8988T (cell line): ENCODE results near the gene MACROD2.

Experiments
- DNase-seq: peaks from one replicate; pipeline ENCODE4 v3.0.0; 2011

The MACROD2 gene

GRCh38 chr20:15812696-15813095, 1817.4 kb downstream of the MACROD2 start:
- DNase-seq: no peak

- DNase-seq: no peak
Observed at GRCh38 chr20:15814360-15814759, 1819.0 kb downstream of the MACROD2 start.

GRCh38 chr20:15814911-15815310, 1819.6 kb downstream of the MACROD2 start:
- DNase-seq: no peak

DNA sequence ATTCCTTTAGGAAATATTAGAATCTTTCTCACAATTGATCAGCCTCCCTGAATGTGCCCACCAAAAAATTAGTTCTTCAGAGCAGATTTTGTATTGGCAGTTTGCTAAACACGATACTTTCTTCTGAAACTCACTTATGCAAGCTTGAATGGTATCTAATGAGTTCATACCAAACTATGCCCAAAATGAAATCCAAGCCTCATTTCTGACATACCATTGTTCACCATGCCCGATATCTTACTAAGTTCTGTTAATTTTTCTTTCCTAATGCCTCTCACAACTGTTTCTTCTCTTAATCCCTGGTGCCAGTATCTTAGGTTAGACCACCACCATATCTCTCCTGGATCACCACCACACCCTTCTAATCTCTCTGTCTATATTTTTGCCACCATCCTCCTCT, 1822.0 kb downstream of the MACROD2 start:
- no peak for DNase-seq

DNA sequence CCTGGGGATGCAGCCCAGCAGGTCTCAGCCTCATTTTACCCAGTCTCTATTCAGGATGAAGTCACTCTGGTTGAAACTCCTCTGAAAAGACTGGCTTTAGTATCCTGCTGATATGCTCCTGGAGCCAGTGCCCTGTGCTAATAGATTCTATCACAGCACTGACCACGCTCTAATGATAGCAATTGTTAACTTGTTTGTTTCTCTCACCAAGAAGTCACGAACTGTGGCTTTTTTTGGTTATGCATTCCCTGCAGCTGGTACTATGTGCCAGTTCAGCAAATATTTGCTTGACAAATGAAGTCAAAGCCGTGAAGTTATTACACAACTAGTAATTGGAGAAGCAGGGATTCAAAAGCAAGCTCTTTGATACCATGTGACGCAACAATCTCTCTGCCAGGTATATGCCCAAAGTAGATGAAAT, 1823.3 kb downstream of the MACROD2 start:
- DNase-seq: no peak

DNA sequence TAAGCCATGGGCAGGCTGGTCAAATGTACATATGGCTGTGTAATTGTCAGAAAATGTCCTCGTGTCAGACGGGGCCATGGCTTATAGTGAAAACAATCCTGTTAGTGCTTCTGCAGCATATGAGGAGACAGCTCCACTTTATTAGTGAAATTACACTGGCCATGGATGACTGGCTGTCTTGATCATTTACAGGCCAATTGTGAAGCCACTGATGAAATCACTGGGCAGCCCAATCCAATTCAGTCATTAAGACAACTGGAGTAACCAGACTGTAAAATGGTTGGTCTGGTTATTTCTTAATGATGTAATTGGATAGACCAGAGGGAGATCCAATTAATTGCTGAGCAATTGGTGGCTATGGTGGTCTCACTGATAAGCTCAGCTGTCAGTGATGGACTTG, 1828.4 kb downstream of the MACROD2 start:
- DNase-seq: no peak

DNA sequence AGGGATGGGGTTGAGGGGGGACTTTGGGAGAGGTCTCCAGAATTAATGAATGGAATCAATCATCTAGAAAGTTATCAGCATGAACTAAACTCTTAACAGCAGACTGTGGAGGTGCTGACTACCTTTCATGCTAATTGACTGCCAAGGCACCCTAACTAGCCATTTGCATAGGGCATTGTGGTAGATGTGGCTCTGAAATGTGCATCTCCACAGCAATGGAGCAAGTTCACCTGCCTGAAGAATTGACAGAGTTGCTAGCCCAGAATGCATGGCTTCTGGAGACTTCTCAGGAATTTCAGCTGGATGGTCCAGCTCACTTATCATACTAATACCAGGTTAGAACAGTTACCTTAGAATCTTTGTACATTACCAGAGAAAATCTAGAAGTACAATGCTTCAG, 1832.3 kb downstream of the MACROD2 start:
- DNase-seq: no peak

DNA sequence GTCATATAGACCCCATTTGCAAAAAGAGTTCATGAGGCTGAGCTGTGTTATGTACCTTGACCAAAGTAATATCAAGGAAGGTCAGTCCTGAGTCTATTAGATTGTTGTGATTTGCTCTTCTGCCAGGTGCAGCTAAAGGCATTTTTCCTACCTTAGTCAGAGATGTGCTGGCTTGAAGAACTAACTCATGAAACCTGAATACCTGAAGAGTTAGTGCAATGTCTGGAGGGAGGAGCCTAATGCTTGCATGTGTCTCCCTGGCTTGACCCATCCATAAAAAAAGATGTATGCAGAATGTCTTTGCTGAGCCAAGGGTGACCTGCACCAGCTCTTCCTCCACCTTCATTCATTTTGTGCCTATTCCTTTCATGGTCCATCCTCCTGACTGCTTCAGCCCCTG, 1835.9 kb downstream of the MACROD2 start:
- no peak for DNase-seq

DNA sequence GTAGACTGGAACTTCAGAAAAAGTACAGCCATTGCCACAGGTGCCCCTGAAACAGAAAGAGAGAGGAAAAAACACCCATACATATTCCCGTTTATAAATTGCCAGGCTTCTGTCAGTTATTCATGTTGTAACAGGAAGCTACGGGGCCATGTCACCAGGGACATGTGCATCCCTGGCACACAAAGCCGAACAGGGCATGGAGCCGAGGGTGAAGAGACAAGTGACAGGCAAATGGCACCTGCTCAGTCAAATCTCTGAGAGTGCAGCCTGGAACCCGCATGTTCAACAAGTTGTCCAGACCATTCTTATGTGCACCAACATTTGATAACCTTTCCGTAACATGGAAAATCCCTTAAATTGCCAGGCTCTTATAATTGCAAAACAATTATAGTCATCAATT, 1837.2 kb downstream of the MACROD2 start:
- DNase-seq: no peak

- no peak for DNase-seq
Observed at GRCh38 chr20:15834857-15835256, 1839.5 kb downstream of the MACROD2 start.

DNA sequence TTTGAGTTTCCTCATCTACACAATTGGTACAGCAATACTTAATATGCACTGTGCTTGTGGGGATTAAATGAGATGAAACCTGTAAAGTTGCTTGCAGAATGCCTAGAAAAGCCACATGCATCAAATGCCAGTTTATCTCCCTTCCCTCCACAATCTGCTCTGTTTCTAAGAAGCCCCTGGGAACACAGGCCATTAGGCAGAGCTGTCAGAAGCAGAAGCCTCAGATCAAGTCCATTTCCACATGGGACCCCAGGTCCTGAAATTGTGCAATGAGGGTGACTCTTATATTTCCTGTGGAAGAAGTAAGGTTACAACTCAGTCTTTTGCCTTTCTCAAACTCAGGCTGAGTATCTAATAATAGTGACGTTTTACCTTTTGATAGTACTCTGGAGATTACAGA, 1840.5 kb downstream of the MACROD2 start:
- DNase-seq: no peak

DNA sequence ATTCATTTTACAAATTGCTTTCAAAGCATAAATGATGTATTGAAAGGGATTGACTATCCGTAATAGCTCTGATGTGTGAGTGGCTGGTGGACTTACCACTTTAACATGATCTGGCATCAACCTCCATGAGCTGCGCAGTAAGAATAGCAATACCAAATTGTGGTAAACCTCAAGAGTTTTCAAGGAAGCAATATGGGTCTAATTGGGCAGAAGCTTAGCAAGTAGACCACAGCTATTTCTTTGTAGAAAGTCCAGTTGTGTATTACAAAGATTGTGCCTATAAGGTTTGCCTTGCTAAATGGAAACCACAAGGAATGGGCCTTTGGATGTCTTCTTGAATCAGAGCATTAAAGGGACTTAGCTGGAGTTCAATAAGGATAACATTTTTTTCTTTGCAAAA, 1841.3 kb downstream of the MACROD2 start:
- DNase-seq: no peak

GRCh38 chr20:15837563-15837962, 1842.2 kb downstream of the MACROD2 start:
- DNase-seq: no peak

- DNase-seq: no peak
Observed at GRCh38 chr20:15838466-15838865, 1843.2 kb downstream of the MACROD2 start.

DNA sequence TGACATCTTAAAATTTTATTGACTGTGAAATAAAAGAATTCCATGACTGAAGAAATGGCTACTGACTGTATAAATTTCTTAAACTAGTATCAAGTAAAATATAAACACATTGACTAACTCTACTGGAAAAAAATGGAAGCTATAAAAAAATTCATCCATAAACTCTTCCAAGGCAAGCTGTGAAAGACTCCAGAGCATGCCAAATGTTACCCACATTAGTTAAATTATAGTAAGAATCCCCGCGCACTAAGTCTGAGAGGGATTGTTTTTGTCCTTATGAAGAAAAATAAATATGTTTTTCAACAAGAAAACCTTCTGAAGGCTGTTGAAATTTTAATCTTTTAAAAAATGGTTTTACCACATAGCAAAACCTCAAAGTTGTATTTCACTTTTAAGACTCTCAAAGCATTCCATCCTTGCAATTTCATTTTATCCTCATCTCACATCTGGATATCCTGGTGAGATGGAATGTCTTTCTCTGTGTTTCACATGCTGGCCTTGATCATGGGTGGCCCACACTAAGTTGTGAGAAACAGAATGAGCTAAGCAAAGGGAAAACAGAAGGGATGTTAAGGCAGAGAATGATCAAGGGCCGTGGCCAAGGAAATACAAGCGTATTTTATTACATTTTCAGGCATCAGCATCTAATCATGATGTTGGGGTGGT, 1845.5 kb downstream of the MACROD2 start:
- no peak for DNase-seq

- no peak for DNase-seq
Observed at GRCh38 chr20:15842872-15843271, 1847.6 kb downstream of the MACROD2 start.

DNA sequence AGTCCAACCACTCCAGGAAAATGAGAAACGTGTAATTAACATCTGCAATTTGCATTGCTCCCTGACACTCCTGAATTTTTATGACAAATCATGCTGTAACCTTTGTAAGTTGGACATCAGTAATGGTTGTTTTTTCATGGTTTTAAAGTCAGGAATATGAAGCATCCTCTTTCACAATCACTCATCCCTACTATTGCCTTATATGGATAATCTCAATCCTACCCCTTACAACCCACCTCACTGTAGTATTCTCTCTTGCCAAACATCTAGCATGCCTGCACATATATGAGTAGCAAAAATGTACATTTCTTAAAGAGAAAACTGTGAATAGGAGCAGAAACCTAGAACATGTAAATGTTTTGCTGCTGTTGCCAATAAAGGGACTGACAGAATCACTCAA, 1848.5 kb downstream of the MACROD2 start:
- no peak for DNase-seq

DNA sequence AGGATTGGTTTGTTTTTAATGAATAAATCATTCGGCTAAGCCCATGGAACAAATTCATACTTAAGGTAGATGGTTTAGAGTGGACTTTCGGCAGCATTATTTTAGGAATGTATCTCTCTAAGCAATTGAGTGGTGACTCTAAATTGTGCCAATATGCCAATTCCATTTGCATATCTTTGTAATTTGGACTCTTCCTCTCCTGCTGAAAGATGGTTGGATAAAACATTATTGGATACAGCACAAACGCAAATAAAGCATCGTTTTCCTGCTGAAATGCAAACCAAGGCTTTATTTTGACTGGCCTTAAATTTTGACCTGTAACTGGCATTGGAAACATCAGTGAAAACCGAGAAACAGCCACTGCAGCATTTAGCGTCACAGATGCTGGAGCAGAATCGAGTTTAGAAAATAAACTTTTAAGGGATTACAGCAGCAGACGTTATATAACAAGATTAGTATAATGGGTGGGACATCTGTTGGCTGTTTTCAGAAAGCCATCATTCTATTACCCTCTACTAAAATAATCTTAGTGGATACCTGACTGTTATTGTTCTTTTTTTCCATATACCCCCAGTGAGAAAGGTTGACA, 1852.0 kb downstream of the MACROD2 start:
- no peak for DNase-seq

DNA sequence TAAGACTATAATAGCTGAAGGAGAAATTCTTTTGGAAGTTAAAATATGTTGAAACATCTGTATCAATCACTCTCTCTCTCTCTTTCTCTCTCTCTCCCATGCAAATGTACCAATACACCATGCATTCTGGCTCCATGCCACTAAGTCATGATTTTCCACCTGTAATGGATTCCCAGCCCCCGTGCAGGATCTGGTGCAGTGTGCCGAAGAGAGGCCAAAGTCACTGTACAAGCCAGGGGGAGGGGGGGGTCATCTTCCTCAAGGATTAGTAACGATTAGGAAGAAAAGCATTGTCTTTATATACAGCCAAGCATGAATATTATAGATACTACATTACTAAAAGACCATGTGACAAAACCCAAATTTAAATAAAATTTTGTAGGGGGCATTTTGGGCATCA, 1852.8 kb downstream of the MACROD2 start:
- no peak for DNase-seq

- no peak for DNase-seq
Observed at GRCh38 chr20:15848995-15849610, 1853.8 kb downstream of the MACROD2 start.

GRCh38 chr20:15851576-15852215, 1856.4 kb downstream of the MACROD2 start:
- no peak for DNase-seq

DNA sequence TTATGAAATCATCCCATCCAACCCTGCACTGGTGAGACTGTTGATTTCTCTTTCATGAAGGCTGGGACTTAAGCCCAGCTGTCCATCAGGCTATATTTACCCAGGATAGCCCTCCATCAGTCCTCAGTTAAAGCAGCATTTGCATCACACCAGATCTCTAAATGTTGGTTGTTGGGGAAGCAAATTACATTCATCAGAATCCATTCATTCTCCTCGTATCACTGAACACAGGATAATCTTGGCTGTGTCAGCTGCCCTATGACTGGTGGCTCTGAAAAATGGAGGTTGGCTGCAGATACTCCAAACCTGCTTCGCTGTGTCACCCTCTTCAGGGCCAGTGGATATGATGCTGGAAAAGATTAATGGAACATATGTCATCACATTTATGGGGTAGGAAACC, 1859.6 kb downstream of the MACROD2 start:
- DNase-seq: no peak

DNA sequence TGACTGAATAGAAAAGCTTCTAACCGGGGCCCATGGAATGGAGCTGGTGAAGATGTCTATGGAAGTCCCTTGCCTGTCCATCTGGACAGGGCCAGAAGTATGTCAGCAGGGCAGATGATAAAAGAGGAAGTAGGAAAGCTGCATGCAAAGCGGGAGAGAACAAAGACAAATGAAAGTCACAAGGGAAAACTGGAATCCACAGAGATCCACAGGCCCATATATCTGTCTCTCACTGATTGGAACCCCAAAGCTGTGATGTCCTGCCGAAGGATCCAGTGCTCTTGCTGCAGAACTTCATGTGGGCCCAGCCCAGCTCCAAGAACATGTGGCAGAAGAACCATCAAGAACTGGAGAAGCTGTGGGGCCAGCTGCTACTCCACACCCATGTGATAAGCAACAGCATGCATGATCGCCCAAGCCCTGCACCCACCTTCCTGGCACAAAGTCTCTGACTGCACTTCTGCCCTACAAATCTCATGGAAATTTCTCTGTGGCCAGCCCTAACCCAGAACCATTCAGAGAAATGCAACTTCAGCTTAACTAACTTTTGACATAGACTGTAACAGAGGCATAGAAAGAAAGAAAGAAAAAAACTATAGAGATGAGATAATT, 1862.0 kb downstream of the MACROD2 start:
- DNase-seq: no peak

- DNase-seq: no peak
Observed at GRCh38 chr20:15859061-15859460, 1863.7 kb downstream of the MACROD2 start.
